ENCODE results near the gene SLC25A31.

Gene SLC25A31

GRCh38 chr4:127783955-127784770 lies 54.0 kb downstream of the SLC25A31 start:
- Histone ChIP-seq H3K79me2 (ENCODE audit: insufficient read depth, low read depth) (peaks cover 43% of the 10 kb centered on the region; the same call in 1 of the 2 replicates), H3K27me3 (ENCODE audit: insufficient read depth, low read depth) (no peaks in the 10 kb centered on the region), H3K27ac (no peak overlapping the region), H2AFZ (ENCODE audit: low read depth) (no peak overlapping the region), H4K20me1 (ENCODE audit: insufficient read depth) (no peaks in the 10 kb centered on the region), H3K36me3 (ENCODE audit: insufficient read depth) (no peaks in the 10 kb centered on the region), H3K4me3 (IDR thresholded peaks at IDR 0.05; ENCODE audit: insufficient read depth, low read depth, low read length) (no peak overlapping the region), H3K4me2 (peak overlapping the region; percentile 81), H3K9ac (no peak overlapping the region), H3K4me1 (ENCODE audit: low read depth, poor library complexity, severe bottlenecking) (peaks cover 37% of the 10 kb centered on the region)
- TF ChIP-seq, protein P1, sequence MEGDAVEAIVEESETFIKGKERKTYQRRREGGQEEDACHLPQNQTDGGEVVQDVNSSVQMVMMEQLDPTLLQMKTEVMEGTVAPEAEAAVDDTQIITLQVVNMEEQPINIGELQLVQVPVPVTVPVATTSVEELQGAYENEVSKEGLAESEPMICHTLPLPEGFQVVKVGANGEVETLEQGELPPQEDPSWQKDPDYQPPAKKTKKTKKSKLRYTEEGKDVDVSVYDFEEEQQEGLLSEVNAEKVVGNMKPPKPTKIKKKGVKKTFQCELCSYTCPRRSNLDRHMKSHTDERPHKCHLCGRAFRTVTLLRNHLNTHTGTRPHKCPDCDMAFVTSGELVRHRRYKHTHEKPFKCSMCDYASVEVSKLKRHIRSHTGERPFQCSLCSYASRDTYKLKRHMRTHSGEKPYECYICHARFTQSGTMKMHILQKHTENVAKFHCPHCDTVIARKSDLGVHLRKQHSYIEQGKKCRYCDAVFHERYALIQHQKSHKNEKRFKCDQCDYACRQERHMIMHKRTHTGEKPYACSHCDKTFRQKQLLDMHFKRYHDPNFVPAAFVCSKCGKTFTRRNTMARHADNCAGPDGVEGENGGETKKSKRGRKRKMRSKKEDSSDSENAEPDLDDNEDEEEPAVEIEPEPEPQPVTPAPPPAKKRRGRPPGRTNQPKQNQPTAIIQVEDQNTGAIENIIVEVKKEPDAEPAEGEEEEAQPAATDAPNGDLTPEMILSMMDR (conservative IDR thresholded peaks at IDR 0.05; ENCODE audit: low read depth, low read length) = no peak

GRCh38 chr4:127788517-127788916 lies 58.3 kb downstream of the SLC25A31 start:
- no peak overlapping the region for H3K27ac ChIP-seq
- TF ChIP-seq, protein P1 (conservative IDR thresholded peaks at IDR 0.05; ENCODE audit: low read depth, low read length) = peak; percentile 56
- no peak overlapping the region for H3K9ac ChIP-seq
- no peaks in the 10 kb centered on the region for H4K20me1 ChIP-seq (ENCODE audit: insufficient read depth)
- peaks cover 21% of the 10 kb centered on the region for H3K4me1 ChIP-seq (ENCODE audit: low read depth, poor library complexity, severe bottlenecking)
- no peaks in the 10 kb centered on the region for H3K36me3 ChIP-seq (ENCODE audit: insufficient read depth)
- H3K4me3 ChIP-seq (IDR thresholded peaks at IDR 0.05; ENCODE audit: insufficient read depth, low read depth, low read length) = no peak overlapping the region
- H3K27me3 ChIP-seq (ENCODE audit: insufficient read depth, low read depth) = no peaks in the 10 kb centered on the region
- peaks cover 55% of the 10 kb centered on the region; the same call in 1 of the 2 replicates for H3K79me2 ChIP-seq (ENCODE audit: insufficient read depth, low read depth)
- H3K4me2 ChIP-seq = no peak overlapping the region
- no peak overlapping the region for H2AFZ ChIP-seq (ENCODE audit: low read depth)

DNA sequence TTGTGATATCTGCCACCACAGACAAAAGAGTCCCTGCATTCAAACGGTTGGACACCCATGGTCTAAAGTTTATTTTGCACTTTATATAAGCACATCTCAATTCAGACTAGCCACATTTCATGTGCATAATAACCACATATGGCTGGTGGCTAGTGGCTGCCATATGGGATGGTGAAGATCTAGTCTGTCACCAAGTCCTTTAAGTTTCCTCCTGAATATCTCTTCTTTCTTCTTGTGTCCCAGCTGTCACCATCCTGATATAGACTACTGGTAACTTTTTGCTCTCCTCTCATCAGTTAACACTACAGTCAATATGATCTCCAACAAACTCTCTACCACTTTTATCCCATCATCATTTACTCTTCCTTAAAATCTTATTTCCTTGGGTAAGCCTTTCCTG lies 61.2 kb downstream of the SLC25A31 start:
- TF ChIP-seq, protein P1 (conservative IDR thresholded peaks at IDR 0.05; ENCODE audit: low read depth, low read length) = no peak
- 0 out of 2 replicates have a peak, but pooled peaks cover 3% of the 10 kb centered on the region for H3K36me3 ChIP-seq (ENCODE audit: insufficient read depth)
- no peak overlapping the region for H2AFZ ChIP-seq (ENCODE audit: low read depth)
- H3K9ac ChIP-seq = no peak overlapping the region
- no peak overlapping the region for H3K4me3 ChIP-seq (IDR thresholded peaks at IDR 0.05; ENCODE audit: insufficient read depth, low read depth, low read length)
- H3K27ac ChIP-seq = no peak overlapping the region
- H4K20me1 ChIP-seq (ENCODE audit: insufficient read depth) = no peaks in the 10 kb centered on the region
- no peak overlapping the region for H3K4me2 ChIP-seq
- H3K79me2 ChIP-seq (ENCODE audit: insufficient read depth, low read depth) = peaks cover 32% of the 10 kb centered on the region
- no peaks in the 10 kb centered on the region for H3K27me3 ChIP-seq (ENCODE audit: insufficient read depth, low read depth)
- H3K4me1 ChIP-seq (ENCODE audit: low read depth, poor library complexity, severe bottlenecking) = peaks cover 3% of the 10 kb centered on the region

GRCh38 chr4:127793528-127793927 lies 63.3 kb downstream of the SLC25A31 start:
- no peaks in the 10 kb centered on the region for H4K20me1 ChIP-seq (ENCODE audit: insufficient read depth)
- H3K79me2 ChIP-seq (ENCODE audit: insufficient read depth, low read depth) = peaks cover 24% of the 10 kb centered on the region
- H3K27me3 ChIP-seq (ENCODE audit: insufficient read depth, low read depth) = no peaks in the 10 kb centered on the region
- H3K9ac ChIP-seq = no peak overlapping the region
- no peak overlapping the region for H3K4me2 ChIP-seq
- H2AFZ ChIP-seq (ENCODE audit: low read depth) = no peak overlapping the region
- H3K27ac ChIP-seq = no peak overlapping the region
- TF ChIP-seq, protein P1 (conservative IDR thresholded peaks at IDR 0.05; ENCODE audit: low read depth, low read length) = no peak
- H3K36me3 ChIP-seq (ENCODE audit: insufficient read depth) = 0 out of 2 replicates have a peak, but pooled peaks cover 3% of the 10 kb centered on the region
- H3K4me1 ChIP-seq (ENCODE audit: low read depth, poor library complexity, severe bottlenecking) = no peaks in the 10 kb centered on the region
- no peak overlapping the region for H3K4me3 ChIP-seq (IDR thresholded peaks at IDR 0.05; ENCODE audit: insufficient read depth, low read depth, low read length)
